B cell (primary cell): ENCODE data around the gene SPACA1.

Experiments
- CTCF ChIP-seq: fragments of 200-600 bp; IDR thresholded peaks from one replicate; pipeline ENCODE4 v1.8.0; 2022; ENCODE audit warnings: antibody characterized with exemption, mild to moderate bottlenecking
- EZH2 ChIP-seq: IDR thresholded peaks from 2 replicates; pipeline ENCODE4 v1.6.1; 2012; ENCODE audit warnings: borderline replicate concordance, low read depth, mild to moderate bottlenecking, moderate library complexity, low read length; ENCODE audit not compliant: insufficient read depth, poor library complexity, severe bottlenecking

GRCh38 chr6:88086792-88087191 is 39.2 kb downstream of the SPACA1 start:
- no peak for TF ChIP-seq CTCF
- no peak for TF ChIP-seq EZH2
